NCI-H1436 (cell line): ENCODE results near the gene GRK4.
"Not testable (repeated sequence)": the region's sequence is repeated elsewhere in the genome, so short reads cannot be mapped to it uniquely, and the experiment has no call there.

ENCODE experiments used
- DNase-seq: peaks from one replicate; lab custom pipeline; 2025; lab: John Stamatoyannopoulos, UW

GRK4 gene

GRCh38 chr4:2963175-2963965 lies at the start of gene GRK4, which contains the start of gene NOP14:
Gene GRK4 (plus strand): TSS chr4:2963571. CDS start chr4:2964071, 500 bp downstream.
Gene NOP14 (minus strand): TSS chr4:2963406. CDS start chr4:2963319, 87 bp downstream.
- peak; percentile 89 for DNase-seq

GRCh38 chr4:2914256-2915126 lies 48.9 kb upstream of the GRK4 start:
- no peak for DNase-seq

GRCh38 chr4:2915789-2916188 lies 47.6 kb upstream of the GRK4 start:
- DNase-seq: no peak

- DNase-seq: not testable (repeated sequence)
Measured at GRCh38 chr4:2916696-2917095, 46.7 kb upstream of the GRK4 start.

GRCh38 chr4:2918300-2918699 lies 45.1 kb upstream of the GRK4 start:
- DNase-seq: not testable (repeated sequence)

- not testable (repeated sequence) for DNase-seq
Measured at GRCh38 chr4:2918714-2919113, 44.7 kb upstream of the GRK4 start.

GRCh38 chr4:2922453-2923101 lies 40.8 kb upstream of the GRK4 start:
- not testable (repeated sequence) for DNase-seq

GRCh38 chr4:2923141-2923551 lies 40.2 kb upstream of the GRK4 start:
- DNase-seq: no peak

- no peak for DNase-seq
Measured at GRCh38 chr4:2923668-2924173, 39.6 kb upstream of the GRK4 start.

- no peak for DNase-seq
Measured at GRCh38 chr4:2924286-2924685, 39.1 kb upstream of the GRK4 start.

- no peak for DNase-seq
Measured at GRCh38 chr4:2924765-2925301, 38.5 kb upstream of the GRK4 start.

GRCh38 chr4:2925496-2925895 lies 37.9 kb upstream of the GRK4 start:
- DNase-seq: no peak

GRCh38 chr4:2925931-2926860 lies 37.2 kb upstream of the GRK4 start:
- no peak for DNase-seq

GRCh38 chr4:2927016-2927695 lies 36.2 kb upstream of the GRK4 start:
- no peak for DNase-seq

- no peak for DNase-seq
Measured at GRCh38 chr4:2927696-2928075, 35.7 kb upstream of the GRK4 start.

- no peak for DNase-seq
Measured at GRCh38 chr4:2928242-2929176, 34.9 kb upstream of the GRK4 start.

- no peak for DNase-seq
Measured at GRCh38 chr4:2929469-2929868, 33.9 kb upstream of the GRK4 start.

- no peak for DNase-seq
Measured at GRCh38 chr4:2930135-2930757, 33.1 kb upstream of the GRK4 start.
